Endometrium (tissue), 2 donors: ENCODE measurements around the gene CBFA2T2.
"Not testable (repeated sequence)": the region's sequence is repeated elsewhere in the genome, so short reads cannot be mapped to it uniquely, and the experiment has no call there.

Experiments
- FAIRE-seq: peaks from 2 replicates; lab custom pipeline; 2012; peaks lifted over from hg19 to GRCh38; lab: Jason Lieb, UNC
- donor health status: control.
- donor health status: control.

Gene CBFA2T2

DNA sequence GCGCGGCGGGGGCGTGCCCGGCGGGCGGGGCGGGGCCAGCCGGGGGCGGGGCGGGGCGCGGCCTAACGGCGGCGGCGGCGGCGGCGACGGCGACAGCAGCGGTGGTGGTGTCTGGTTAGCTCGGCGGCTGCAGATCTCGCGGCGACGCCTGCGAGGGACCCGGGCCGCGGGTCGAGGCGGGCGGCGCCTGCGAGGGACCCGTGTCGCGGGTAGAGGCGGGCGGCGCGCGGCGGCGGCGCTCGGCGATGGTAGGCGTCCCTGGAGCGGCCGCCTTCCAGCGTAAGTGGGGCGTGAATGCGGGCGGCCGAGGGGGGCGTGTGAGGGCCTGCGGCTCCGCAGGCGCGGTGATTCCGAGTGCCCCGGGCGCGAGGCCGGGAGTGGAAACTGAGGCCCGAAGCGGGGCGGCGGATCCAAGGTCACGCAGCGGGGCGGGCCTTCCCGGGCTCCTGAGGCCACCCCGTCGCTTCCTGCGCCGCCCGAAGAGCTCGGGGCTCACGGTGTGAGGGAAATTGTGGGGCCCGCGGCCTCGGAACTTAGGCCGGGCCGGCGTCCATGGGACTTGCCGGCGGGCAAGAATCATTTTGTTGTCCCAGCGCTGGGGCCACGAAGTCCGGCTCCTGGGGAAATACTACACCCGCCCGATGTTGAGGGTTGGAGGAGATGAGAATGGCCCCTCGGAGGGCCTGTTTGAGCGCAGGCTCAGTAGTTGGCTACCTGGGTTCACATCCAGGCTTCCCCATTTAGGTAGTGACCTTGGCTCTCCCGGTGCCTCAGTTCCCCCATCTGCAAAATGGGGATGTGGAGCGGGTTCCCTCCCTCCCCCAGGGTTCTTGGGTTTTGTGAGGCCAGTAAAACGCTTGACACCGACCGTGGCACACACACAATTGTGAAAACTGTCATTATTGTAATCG, at the start of gene CBFA2T2:
Gene CBFA2T2 (plus strand): TSS at position 74 of the 911 bp plus-strand sequence. CDS start 172 bp downstream, at position 246.
- FAIRE-seq = no peak

DNA sequence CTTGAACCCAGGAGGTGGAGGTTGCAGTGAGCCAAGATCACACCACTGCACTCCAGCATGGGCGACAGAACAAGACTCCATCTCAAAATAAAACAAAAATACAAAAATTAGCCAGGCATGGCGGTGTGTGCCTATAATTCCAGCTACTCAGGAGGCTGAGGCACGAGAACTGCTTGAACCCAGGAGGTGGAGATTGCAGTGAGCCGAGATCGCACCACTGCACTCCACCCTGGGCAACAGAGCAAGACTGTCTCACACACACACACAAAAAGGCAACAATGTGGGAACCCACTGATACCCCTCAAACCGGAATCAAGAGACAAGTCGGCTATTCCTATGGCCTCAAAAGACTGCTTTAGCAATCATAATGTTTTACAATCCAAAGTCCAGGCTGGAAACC, 49.3 kb upstream of the CBFA2T2 start:
- not testable (repeated sequence) for FAIRE-seq

DNA sequence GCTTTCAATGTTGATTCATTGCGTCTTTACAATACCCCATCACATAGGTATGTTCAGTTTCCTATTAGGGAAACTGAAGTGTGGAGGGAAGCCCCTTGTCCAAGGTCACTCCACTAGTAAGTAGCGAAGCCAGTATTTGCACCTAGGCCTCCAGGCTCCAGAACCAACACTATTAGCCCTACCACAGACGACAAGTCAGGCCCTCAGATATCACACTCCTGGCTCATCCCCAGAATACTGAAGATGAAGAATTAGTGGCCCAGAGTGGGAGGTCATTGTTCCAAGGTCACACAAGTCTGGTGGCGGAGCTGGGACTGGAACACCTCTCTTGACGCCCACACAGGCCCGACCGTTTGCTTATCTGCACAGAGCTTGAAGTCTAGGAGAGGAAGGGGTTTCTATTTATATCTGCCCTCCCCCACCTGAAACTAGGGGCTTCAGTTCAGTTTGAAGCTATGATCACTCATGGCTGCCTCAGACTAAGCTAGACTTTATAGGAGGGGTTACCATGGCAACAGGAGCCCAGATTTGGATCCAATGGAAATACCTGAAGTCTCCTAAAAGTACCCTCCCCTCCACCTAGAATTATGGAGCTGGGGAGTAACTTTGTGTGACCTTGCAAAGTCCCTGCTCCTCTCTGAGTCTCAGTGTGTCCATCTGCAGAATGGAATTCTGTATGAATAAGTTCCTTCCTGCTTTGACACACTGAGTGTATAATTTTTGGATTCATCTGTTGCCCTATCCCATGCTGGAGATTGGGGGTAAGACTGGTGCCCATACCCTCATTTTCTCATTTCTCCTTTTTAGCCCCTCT, 48.5 kb upstream of the CBFA2T2 start:
- no peak for FAIRE-seq

DNA sequence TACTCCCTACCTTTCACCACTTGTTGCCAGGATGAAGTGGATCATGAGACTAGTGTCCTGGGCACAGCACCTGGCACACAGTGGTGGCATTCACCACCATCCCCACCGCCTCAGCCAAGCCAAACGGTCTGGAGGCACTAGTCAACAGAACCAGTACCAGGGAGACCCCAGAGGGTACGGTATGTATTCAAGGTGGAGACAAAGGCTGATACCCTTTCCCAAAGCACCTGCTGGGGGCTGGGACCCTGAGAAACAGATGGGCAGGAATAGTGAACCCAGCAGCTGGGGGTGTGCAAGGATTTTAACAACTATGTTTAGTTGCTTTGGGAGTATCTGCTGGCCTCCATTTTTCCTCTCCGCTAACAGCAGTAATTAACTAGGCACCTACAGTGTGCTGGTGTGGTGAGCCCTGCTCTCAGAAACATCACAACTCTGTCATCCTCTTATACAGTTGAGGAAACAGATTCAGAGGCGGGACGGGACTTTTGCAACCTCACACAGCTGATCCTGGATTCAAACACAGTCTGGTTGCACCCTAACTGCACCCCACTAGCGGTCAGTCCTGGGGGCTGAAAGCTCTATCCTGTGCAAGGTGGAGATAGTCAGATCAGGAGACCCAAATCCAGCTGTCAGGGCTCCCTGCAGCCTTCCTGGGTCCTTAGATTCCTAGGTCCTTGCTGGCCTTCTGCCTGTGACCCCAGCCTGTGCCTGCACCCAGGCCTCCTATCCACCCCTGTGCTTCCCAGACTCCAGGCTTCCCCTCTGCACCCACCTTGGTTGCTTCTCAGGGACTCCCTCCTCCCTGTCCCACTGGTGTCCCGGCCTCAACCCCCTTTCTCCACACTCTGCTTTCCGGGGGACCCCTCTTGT, 47.5 kb upstream of the CBFA2T2 start:
- FAIRE-seq = no peak

DNA sequence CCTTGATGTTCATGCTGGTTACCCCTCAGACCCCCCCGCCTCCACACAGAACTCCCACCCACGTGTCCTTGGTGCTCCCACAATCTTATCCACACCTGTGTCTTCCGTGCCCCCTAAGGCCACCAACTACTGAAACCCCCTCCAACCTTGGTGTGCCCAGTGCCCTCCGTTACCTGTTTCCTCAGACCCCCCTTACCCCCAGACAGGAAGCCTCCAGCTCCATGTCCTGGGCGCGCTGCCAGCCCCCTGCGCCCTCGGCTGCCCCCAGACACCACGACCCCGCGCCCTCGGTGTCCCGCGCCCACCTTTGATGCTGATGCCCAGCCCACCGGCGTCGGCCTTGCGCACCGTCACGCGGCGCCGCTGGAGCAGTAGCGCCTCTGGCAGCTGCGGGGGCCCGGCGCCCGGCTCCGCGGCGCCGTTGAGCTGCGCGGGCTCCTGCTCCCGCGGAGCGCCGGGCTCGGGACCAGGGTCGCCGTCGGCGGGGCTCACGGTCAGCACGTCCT, 46.8 kb upstream of the CBFA2T2 start:
- no peak for FAIRE-seq

DNA sequence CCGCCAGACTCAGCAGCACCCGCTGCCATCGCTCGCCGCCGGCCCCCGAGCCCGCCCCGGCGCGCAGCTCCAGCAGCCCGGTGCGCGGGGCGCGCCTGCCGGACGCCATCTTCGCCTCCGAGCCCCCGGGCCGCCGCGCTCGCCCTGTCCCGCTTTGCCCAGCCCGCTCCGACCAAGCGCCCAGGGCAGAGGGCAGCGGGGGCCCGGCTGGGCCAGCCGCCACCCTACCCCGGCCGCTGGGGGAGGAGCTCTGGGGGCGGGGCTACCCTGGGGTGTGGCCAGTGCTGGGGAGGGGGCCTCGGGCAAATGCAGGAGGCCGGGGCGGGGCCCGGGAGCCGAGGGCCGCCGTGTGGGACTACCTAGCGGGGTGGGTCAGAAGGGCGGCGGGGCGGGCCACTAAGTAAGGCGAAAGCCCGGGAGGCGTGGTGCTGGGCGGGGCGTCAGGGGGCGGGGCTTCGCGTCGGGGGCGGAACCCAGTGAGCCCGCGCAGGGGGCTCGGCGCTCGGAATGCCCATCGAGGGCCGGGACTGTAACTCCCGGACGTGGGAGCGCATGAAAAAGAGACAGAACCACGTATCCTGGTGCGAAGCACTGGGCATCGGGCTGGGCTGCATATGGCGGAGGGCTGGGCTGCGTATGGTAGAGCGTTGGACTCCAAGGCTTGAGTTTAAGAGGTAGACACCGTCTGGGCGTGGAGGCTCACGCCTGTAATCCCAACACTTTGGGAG, 46.2 kb upstream of the CBFA2T2 start, which contains the start of gene SNTA1:
Gene SNTA1 (minus strand): TSS at position 252 of the 728 bp plus-strand sequence. CDS start 143 bp downstream, at position 109.
- no peak for FAIRE-seq

DNA sequence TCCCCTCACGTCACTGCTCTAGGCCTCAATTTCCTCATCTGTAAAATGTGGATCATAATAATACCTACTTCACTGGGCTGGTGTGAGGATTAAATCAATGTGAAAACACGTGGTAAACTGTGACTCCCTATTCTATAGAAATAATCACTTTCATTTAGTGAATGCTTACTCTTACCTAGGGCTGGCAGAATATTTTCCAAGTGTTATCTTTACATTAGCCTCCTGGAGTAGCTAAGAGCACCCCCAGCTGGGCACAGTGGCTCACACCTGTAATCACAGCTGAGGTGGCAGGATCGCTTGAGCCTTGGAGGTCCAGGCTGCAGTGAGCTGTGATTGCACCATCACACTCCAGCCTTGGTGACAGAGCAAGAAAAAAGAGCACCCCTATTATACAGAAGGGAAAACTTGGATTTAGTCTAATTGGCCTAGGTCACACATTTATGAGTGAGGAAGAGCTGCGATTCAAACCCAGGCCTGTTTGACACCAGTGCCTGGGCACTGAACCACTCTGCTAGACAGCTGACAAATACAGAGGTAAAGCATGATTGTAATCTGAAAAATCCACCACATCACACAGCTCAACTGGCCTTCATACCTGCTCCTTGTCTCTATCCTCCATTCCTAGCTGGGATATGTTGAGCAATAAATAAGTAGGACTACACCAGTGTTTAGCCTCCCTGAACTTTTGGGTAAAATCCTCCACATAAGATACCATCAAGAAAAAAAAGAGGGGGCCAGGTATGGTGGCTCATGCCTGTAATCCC, 44.9 kb upstream of the CBFA2T2 start:
- FAIRE-seq = no peak

DNA sequence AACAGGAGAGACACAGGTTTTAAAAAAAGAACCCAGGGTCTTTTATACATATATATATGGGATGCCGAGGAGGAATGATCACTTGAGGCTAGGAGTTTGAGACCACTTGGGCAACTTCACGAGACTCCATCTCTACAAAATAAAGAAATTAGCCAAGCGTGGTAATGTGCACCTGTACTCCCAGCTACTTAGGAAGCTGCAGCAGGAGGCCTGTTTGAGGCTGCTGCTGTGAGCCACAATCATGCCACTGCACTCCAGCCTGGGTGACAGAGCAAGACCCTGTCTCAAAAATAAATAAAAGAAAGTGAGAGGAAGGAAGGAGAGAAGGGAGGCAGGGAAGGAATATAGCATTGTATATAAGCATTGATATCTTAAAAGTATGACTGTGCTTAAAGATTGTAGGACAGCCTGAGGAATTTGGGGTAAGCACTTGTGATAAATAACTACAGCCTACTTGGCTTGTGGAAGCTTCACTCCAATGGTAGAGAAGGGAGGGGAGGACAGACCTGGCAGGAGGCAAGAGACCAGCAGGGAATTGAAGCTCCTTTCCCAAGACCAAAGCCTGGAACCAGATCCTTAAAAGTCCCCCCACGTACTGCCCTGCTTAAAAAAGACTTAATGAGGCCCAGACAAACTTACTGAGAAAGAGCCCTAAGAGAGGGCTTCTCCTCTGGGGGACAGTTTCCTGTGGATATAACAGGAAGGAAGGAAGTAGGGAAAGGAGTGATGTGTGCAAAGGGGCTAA, 43.8 kb upstream of the CBFA2T2 start:
- FAIRE-seq = no peak

DNA sequence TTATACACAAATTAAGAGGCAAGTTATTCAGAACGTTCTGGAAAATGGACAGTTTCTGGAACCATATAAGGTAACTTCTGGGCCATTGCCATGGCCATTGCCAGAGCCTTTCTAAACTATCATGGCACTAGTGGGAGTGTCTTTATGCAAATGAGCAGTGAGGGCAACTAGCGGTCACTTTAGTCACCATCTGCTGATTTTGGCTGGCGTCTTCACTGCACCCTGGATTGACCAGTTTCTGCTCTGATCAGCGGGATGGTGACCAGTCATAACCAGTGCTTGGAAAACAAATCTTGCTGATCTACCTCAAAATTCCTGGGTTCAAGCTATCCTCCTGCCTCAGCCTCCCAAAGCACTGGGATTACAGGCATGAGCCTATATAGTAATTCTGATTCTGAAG, 39.0 kb upstream of the CBFA2T2 start:
- FAIRE-seq = no peak

DNA sequence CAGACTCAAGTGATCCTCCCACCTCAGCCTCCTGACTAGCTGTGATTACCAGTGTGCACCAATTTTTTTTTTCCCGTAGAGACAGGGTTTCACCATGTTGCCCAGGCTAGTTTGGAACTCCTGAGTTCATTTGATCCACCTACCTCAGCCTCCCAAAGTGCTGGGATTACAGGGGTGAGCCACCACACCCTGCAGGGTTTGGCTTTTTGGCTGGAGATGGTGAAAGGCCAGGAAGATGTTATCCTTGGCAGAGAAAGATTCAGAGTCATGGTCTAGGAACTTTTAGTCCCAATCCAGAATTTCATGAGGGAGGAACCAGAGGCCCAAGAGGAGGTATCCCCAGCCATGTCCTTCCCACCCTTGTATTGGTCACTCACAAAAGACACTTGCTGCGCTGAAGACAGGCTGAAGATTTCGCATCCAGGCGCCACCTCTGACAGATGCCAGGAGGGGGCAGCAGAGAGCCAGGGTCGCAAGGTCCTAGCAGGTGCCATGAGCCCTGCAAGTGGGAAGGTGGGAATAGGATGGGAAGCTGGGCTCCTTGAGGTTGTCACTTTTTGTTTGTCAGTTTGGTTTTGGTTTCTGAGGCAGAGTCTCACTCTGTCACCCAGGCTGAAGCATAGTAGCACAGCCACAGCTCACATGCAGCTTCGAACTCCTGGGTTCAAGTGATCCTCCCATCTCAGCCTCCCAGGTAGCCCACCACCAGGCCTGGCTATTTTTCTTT, 32.8 kb upstream of the CBFA2T2 start:
- not testable (repeated sequence) for FAIRE-seq

DNA sequence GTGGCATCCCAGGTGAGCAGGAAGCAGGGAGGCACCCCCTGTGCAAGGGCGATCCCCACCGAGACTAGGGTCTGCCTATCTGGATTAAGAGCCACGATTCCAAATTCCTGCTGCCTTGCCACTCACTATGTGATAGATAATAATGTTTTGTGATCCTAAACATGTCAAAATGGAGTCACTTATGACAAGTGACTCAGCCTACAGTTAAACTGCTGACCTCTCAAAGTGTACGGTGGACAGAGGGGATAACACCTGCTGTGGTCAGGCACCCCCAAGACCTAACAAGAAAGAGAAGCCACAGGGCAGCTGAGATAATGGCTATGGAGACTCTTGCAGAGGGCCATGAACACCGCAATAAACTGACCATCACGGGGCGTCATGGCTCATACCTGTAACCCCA, 30.3 kb upstream of the CBFA2T2 start:
- no peak for FAIRE-seq

DNA sequence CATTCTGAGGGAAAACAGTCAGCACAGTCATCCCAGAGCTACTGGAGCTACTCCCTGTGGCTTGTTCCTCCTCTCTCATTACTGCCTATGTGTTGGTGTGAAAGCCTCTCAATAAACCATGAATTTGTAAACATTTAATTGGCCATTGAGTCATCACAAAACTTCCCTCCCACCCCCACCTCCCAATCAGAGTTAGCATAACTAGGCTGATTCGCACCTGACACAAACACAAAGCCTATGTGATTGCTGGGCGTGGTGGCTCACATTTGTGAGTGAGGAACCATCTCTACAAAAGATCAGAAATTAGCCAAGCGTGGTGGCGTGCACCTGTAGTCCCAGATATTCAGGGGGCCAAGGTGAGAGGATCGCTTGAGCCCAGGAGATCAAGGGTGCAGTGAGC, 29.2 kb upstream of the CBFA2T2 start:
- FAIRE-seq = no peak

DNA sequence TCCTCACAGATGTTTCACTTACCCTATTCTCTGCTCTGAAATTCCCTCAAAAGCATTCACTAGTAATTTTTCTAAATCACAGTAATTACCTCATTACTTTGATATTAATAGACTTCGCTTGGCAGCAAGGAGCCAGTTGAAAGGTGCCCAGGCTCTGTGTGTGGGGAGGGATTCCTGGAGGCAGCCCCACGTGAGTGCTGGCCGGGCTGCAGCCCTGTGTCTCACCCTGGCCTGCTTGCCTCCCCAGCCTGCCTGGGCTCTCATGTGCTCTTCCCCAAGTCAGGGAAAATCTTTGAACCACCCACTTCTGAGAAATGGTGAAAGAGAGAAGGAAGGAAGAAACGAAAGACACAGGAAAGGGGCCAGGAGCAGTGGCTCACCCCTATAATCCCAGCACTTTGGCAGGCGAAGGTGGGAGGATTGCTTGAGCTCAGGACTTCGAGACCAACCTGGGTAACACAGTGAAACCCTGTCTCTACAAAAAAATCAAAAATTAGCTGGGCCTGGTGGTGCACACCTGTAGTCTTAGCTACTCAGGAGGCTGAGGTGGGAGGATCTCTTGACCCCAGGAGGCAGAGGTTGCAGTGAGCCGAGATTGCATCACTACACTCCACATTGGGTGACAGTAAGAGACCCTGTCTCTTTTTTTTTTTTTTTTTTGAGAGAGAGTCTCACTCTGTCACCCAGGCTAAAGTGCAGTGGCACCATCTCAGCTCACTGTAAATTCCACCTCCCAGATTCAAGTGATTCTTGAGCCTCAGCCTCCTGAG, 26.4 kb upstream of the CBFA2T2 start:
- FAIRE-seq = no peak

DNA sequence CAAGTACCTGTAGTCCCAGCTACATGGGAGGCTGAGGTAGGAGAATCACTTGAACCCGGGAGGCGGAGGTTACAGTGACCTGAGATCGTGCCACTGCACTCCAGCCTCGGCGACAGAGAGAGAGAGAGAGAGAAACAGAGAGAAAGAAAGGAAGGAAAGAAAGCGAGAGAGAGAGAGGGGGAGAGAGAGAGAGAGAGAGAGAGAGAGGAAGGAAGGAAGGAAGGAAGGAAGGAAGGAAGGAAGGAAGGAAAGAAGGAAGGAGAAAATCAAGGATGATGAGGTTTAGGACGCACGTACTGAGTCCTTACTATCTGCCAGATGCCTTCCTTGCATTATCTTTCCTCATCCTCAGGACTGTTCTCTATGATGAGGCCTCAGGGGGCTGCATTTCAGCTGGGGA, 25.1 kb upstream of the CBFA2T2 start:
- not testable (repeated sequence) for FAIRE-seq

DNA sequence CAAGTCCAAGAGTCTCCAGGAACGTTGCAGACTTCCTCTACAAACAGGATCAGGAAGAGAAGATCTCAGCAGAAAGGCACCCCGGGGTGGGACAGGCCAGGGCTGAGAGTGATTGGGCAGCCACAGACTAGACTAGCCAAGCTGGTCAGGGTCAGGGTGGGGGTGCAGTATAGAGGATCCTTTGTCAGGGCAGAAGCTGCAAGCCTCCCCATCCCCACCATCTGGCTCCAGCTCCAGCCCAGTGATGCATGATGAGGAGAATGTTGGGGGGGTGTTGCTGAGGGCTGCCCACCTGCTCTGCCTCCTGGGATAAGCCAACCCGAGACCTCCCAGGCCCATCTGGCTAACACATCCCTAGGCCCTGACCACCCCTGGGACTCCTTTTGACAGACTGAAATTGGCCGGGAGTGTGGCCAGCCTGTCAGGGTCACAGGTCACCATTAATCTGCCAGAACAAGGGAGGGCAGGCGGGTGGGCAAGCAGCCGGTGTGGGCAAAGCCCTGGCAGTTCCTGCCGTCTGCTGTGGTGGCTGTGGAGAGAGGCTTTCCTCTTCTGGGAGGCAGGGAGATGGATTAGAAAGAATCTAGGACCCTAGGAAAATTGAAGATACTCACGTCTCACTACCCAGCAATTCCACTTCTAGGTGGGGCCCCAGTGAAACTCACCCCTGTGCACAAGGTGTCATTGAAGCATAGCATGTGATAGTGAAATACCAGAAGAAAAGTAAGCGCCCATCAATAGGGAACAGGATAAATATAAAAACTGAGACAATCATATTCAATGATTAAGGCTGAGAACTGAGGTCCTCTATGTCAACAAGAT, 24.2 kb upstream of the CBFA2T2 start:
- no peak for FAIRE-seq

DNA sequence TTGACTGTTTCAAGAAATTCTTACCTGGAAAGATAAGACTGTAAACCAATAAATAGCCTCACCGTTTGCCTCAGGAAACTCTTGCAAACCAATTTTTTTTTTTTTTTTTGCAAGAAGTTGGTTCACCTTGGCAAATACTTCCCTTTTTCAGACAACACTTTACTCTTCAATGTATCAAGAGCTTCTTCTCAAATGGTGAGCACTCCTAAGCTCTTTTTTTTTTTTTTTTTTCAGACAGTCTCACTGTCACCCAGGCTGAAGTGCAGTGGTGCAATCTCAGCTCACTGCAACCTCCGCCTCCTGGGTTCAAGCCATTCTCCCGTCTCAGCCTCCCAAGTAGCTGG, 23.6 kb upstream of the CBFA2T2 start:
- no peak for FAIRE-seq

DNA sequence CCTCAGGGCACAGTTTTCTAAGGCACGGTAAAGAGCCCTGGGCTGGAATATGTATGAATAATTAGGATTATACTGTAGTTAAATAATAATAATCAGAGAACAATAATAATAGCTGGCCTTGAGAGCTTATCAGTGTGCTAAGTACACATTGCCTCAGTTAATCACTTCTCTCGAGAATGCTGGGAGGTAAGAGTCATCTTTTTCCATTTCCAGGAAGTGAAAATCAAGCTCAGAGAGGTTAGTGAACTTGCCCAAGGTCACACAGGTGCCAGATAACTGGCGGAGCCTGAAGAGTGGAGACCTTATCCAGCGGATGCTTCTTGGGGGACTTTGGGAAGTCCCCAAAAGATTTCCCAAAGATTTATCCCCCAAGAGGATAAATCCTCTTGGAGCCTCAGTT, 19.4 kb upstream of the CBFA2T2 start:
- no peak for FAIRE-seq
